HepG2 (cell line): ENCODE data around the gene CIBAR2. TPM values are rescaled to one million over a fixed set of nuclear protein-coding genes. Genes with fewer than 3 reads are reported as not detected.
A peak's percentile ranks its signal among the peaks of the same experiment; 100 is the strongest.

ENCODE experiments used
- ASH2L ChIP-seq: fragments of 300-600, 200-600 bp; sonication (generic); IDR thresholded peaks from 2 replicates; pipeline ENCODE4 v1.7.0; 2017; ENCODE audit warnings: low read depth, mild to moderate bottlenecking, moderate library complexity, mixed read lengths, low read length; ENCODE audit not compliant: insufficient read length
- BATF2 ChIP-seq: sonication (generic); formaldehyde crosslinking; IDR thresholded peaks from 2 replicates; pipeline ENCODE4 v1.8.0; 2022; ENCODE audit warnings: mild to moderate bottlenecking, missing genetic modification reagents, moderate library complexity
- CEBPB ChIP-seq: IDR thresholded peaks from 2 replicates; pipeline ENCODE4 v1.6.1; 2011; ENCODE audit warnings: low read depth, low read length, improper control_type of control experiment, borderline replicate concordance
- FOXJ3 ChIP-seq: sonication (generic); formaldehyde crosslinking; IDR thresholded peaks from 2 replicates; pipeline ENCODE4 v1.4.0; 2020; ENCODE audit warnings: missing genetic modification reagents, mild to moderate bottlenecking, borderline replicate concordance
- IKZF5 ChIP-seq: IDR thresholded peaks from 2 replicates; pipeline ENCODE4 v1.6.1; 2018; ENCODE audit warnings: missing genetic modification reagents, mild to moderate bottlenecking, missing compliant biosample characterization
- MTF2 ChIP-seq: sonication (generic); formaldehyde crosslinking; IDR thresholded peaks from 2 replicates; pipeline ENCODE4 v1.5.0; 2020; ENCODE audit warnings: missing genetic modification reagents, borderline replicate concordance
- POLR2AphosphoS2 ChIP-seq: IDR thresholded peaks from 2 replicates; pipeline ENCODE4 v1.6.1; 2011; ENCODE audit warnings: low read depth, low read length, improper control_type of control experiment
- PRMT3 ChIP-seq: sonication (generic); formaldehyde crosslinking; IDR thresholded peaks from 2 replicates; pipeline ENCODE4 v1.8.1; 2022; ENCODE audit warnings: low read depth, mild to moderate bottlenecking, moderate library complexity, missing genetic modification reagents, borderline replicate concordance
- RFXAP ChIP-seq: sonication (generic); formaldehyde crosslinking; IDR thresholded peaks from 2 replicates; pipeline ENCODE4 v1.4.0; 2020; ENCODE audit warnings: missing genetic modification reagents, borderline replicate concordance
- ZBTB8A ChIP-seq: sonication (generic); formaldehyde crosslinking; IDR thresholded peaks from 2 replicates; pipeline ENCODE4 v1.4.0; 2020; ENCODE audit warnings: mild to moderate bottlenecking, low read depth, missing genetic modification reagents, borderline replicate concordance
- ZNF326 ChIP-seq: sonication (generic); formaldehyde crosslinking; IDR thresholded peaks from 2 replicates; pipeline ENCODE4 v1.4.0; 2020; ENCODE audit warnings: missing genetic modification reagents, borderline replicate concordance
- ZNF337 ChIP-seq: sonication (generic); formaldehyde crosslinking; IDR thresholded peaks from 2 replicates; pipeline ENCODE4 v1.5.1; 2020; ENCODE audit warnings: missing genetic modification reagents, low read depth, mild to moderate bottlenecking, borderline replicate concordance
- ZNF354B ChIP-seq: sonication (generic); formaldehyde crosslinking; IDR thresholded peaks from 2 replicates; pipeline ENCODE4 v1.8.0; 2022; ENCODE audit warnings: mild to moderate bottlenecking, missing genetic modification reagents
- ZNF430 ChIP-seq: sonication (generic); formaldehyde crosslinking; IDR thresholded peaks from 2 replicates; pipeline ENCODE4 v1.9.0; 2021; ENCODE audit warnings: mild to moderate bottlenecking, missing genetic modification reagents
- ZNF44 ChIP-seq: sonication (generic); formaldehyde crosslinking; IDR thresholded peaks from 2 replicates; pipeline ENCODE4 v1.5.1; 2020; ENCODE audit warnings: mild to moderate bottlenecking, missing genetic modification reagents
- ZNF549 ChIP-seq: sonication (generic); formaldehyde crosslinking; IDR thresholded peaks from 2 replicates; pipeline ENCODE4 v1.5.0; 2020; ENCODE audit warnings: missing genetic modification reagents
- ZNF550 ChIP-seq: sonication (generic); formaldehyde crosslinking; IDR thresholded peaks from 2 replicates; pipeline ENCODE4 v1.4.0; 2020; ENCODE audit warnings: mild to moderate bottlenecking, missing genetic modification reagents, borderline replicate concordance
- ZNF777 ChIP-seq: sonication (generic); formaldehyde crosslinking; IDR thresholded peaks from 2 replicates; pipeline ENCODE4 v1.4.0; 2020; ENCODE audit warnings: missing genetic modification reagents
- ZNF850 ChIP-seq: sonication (generic); formaldehyde crosslinking; conservative IDR thresholded peaks from 2 replicates; pipeline ENCODE4 v1.9.0; 2021; ENCODE audit warnings: mild to moderate bottlenecking, missing genetic modification reagents
- polyA plus RNA-seq, 8 experiments: library from polyadenylated mRNA; depleted of rRNA in 3 of 8; stranded (reverse) in 7 of 8; unstranded in 1 of 8; fragments of >200 nt; fragmentation: Illumina TruSeq in 4 of 8; extraction: Trizol in 4 of 8; gene quantifications; 2 replicates each; pipeline versions ENCODE4 v1.2.1 to v1.2.3, GENCODE V29; 2011 to 2016; ENCODE audit warnings: low read depth in 4 of 8, missing spikeins in 1 of 8, mixed read lengths in 1 of 8; ENCODE audit not compliant: insufficient read depth in 1 of 8
- total RNA-seq, 5 experiments: library from RNA; depleted of rRNA; stranded (reverse); fragments of >200 nt; fragmentation: Illumina TruSeq; extraction: Trizol; gene quantifications; 2 replicates each; pipeline ENCODE4 v1.2.3, GENCODE V29; 2016; ENCODE audit warnings: low read depth in 1 of 5
- TF ChIP-seq, protein P1 (sequence below): IDR thresholded peaks from 2 replicates; pipeline ENCODE4 v1.6.1; 2012; ENCODE audit warnings: low read length, improper control_type of control experiment
- TF ChIP-seq, protein P2 (sequence below): sonication (generic); formaldehyde crosslinking; IDR thresholded peaks from 2 replicates; pipeline ENCODE4 v1.5.1; 2020; ENCODE audit warnings: missing genetic modification reagents, mild to moderate bottlenecking, borderline replicate concordance
- TF ChIP-seq, protein P3 (sequence below): IDR thresholded peaks from 2 replicates; pipeline ENCODE4 v1.6.1; 2016

The CIBAR2 gene
- total and polyA plus RNA-seq, 2 of the 13 experiments (the other 11 are each of a cell fraction or from before 2014, with no cell fraction given): not detected

GRCh38 chr16:85055493-85056210 is 56.6 kb downstream of the CIBAR2 start (continued):
- TF ChIP-seq IKZF5 (CRISPR knock-in tag) (no peak), CEBPB (no peak), PRMT3 (no peak), ZNF326 (CRISPR knock-in tag) (no peak), ZNF549 (CRISPR knock-in tag) (no peak), ZNF44 (CRISPR knock-in tag) (0 out of 2 replicates have a peak, but pooled peaks have one; percentile 14), FOXJ3 (CRISPR knock-in tag) (no peak), BATF2 (CRISPR knock-in tag) (no peak), RFXAP (CRISPR knock-in tag) (peak; percentile 57; the same call in 1 of the 2 replicates), ZBTB8A (CRISPR knock-in tag) (peak; percentile 73; the same call in 1 of the 2 replicates), ZNF777 (CRISPR knock-in tag) (peak; percentile 59; the same call in 1 of the 2 replicates), ZNF850 (CRISPR knock-in tag) (no peak), ASH2L (no peak), MTF2 (0 out of 2 replicates have a peak, but pooled peaks have one; percentile 59), ZNF354B (CRISPR knock-in tag) (0 out of 2 replicates have a peak, but pooled peaks have one; percentile 42), ZNF550 (no peak), POLR2AphosphoS2 (no peak), ZNF337 (no peak), ZNF430 (CRISPR knock-in tag) (peak; percentile 88)
- TF ChIP-seq, protein P1, sequence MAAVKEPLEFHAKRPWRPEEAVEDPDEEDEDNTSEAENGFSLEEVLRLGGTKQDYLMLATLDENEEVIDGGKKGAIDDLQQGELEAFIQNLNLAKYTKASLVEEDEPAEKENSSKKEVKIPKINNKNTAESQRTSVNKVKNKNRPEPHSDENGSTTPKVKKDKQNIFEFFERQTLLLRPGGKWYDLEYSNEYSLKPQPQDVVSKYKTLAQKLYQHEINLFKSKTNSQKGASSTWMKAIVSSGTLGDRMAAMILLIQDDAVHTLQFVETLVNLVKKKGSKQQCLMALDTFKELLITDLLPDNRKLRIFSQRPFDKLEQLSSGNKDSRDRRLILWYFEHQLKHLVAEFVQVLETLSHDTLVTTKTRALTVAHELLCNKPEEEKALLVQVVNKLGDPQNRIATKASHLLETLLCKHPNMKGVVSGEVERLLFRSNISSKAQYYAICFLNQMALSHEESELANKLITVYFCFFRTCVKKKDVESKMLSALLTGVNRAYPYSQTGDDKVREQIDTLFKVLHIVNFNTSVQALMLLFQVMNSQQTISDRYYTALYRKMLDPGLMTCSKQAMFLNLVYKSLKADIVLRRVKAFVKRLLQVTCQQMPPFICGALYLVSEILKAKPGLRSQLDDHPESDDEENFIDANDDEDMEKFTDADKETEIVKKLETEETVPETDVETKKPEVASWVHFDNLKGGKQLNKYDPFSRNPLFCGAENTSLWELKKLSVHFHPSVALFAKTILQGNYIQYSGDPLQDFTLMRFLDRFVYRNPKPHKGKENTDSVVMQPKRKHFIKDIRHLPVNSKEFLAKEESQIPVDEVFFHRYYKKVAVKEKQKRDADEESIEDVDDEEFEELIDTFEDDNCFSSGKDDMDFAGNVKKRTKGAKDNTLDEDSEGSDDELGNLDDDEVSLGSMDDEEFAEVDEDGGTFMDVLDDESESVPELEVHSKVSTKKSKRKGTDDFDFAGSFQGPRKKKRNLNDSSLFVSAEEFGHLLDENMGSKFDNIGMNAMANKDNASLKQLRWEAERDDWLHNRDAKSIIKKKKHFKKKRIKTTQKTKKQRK: no peak
- TF ChIP-seq, protein P2, sequence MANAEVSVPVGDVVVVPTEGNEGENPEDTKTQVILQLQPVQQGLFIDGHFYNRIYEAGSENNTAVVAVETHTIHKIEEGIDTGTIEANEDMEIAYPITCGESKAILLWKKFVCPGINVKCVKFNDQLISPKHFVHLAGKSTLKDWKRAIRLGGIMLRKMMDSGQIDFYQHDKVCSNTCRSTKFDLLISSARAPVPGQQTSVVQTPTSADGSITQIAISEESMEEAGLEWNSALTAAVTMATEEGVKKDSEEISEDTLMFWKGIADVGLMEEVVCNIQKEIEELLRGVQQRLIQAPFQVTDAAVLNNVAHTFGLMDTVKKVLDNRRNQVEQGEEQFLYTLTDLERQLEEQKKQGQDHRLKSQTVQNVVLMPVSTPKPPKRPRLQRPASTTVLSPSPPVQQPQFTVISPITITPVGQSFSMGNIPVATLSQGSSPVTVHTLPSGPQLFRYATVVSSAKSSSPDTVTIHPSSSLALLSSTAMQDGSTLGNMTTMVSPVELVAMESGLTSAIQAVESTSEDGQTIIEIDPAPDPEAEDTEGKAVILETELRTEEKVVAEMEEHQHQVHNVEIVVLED: peak; percentile 29; the same call in 1 of the 2 replicates
- TF ChIP-seq, protein P3, sequence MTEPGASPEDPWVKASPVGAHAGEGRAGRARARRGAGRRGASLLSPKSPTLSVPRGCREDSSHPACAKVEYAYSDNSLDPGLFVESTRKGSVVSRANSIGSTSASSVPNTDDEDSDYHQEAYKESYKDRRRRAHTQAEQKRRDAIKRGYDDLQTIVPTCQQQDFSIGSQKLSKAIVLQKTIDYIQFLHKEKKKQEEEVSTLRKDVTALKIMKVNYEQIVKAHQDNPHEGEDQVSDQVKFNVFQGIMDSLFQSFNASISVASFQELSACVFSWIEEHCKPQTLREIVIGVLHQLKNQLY: peak; percentile 94
